Measurements from ENCODE around the gene C4BPA. TPM values are rescaled to one million over a fixed set of nuclear protein-coding genes. Genes with fewer than 3 reads are reported as not detected.

The C4BPA gene
- total RNA-seq, 6 donors from 2014 or later = 39.0 to 618 (median 118) TPM

GRCh38 chr1:207115269-207115668 is 11.2 kb downstream of the C4BPA start:
- Histone ChIP-seq H3K4me1 (no peaks in the 10 kb centered on the region), H3K4me3 (no peak overlapping the region), H3K9me3 (no peaks in the 10 kb centered on the region), H3K27me3 (no peaks in the 10 kb centered on the region), H3K27ac (no peak overlapping the region), H3K36me3 (no peaks in the 10 kb centered on the region)
- TF ChIP-seq CTCF (IDR thresholded peaks at IDR 0.05) (no peak), POLR2AphosphoS5 (IDR thresholded peaks at IDR 0.05) (no peak), EP300 (IDR thresholded peaks at IDR 0.05) (no peak), POLR2A (IDR thresholded peaks at IDR 0.05) (no peak)
- no peak for DNase-seq
- ATAC-seq (ENCODE audit: low FRiP score in 2 of 2) = peak in 1 of 2 donors; percentile 61
- 68 to 73% methylated on average over 5 of the region's 5 CpGs for WGBS, 2 donors

- Histone ChIP-seq H3K27ac (no peak overlapping the region), H3K4me1 (no peaks in the 10 kb centered on the region), H3K9me3 (peaks cover under 1 to 14% (median 11%) of the 10 kb centered on the region in 4 donors), H3K36me3 (peaks cover 0 to 4% (median 0%) of the 10 kb centered on the region in 4 donors), H3K4me3 (no peak overlapping the region), H3K27me3 (no peaks in the 10 kb centered on the region)
- ATAC-seq (ENCODE audit: low FRiP score in 2 of 2) (no peak), DNase-seq (no peak)
- TF ChIP-seq CTCF (IDR thresholded peaks at IDR 0.05) = no peak
- no peak for TF ChIP-seq POLR2AphosphoS5 (IDR thresholded peaks at IDR 0.05)
- TF ChIP-seq EP300 (IDR thresholded peaks at IDR 0.05) = no peak
- TF ChIP-seq POLR2A (IDR thresholded peaks at IDR 0.05) = no peak
- WGBS, 2 donors = 84 to 85% methylated on average over 3 of the region's 3 CpGs
These were observed 20.4 kb downstream of the C4BPA start for GRCh38 chr1:207124389-207124788.

GRCh38 chr1:207128336-207128921 is 24.4 kb downstream of the C4BPA start:
- Histone ChIP-seq H3K9me3 (peaks cover 6 to 16% (median 12%) of the 10 kb centered on the region in 4 donors), H3K27me3 (no peaks in the 10 kb centered on the region), H3K27ac (no peak overlapping the region), H3K36me3 (peaks cover 0 to 5% (median 0%) of the 10 kb centered on the region in 4 donors), H3K4me3 (no peak overlapping the region), H3K4me1 (no peaks in the 10 kb centered on the region)
- ATAC-seq (ENCODE audit: low FRiP score in 2 of 2) (no peak), DNase-seq (no peak)
- TF ChIP-seq POLR2A (IDR thresholded peaks at IDR 0.05) (no peak), CTCF (IDR thresholded peaks at IDR 0.05) (no peak), EP300 (IDR thresholded peaks at IDR 0.05) (no peak), POLR2AphosphoS5 (IDR thresholded peaks at IDR 0.05) (no peak)

GRCh38 chr1:207129053-207129452 is 25.0 kb downstream of the C4BPA start:
- no peak overlapping the region for H3K27ac ChIP-seq
- ATAC-seq (ENCODE audit: low FRiP score in 2 of 2) (no peak), DNase-seq (no peak)
- no peak for TF ChIP-seq EP300 (IDR thresholded peaks at IDR 0.05)
- no peak overlapping the region for H3K4me3 ChIP-seq
- peaks cover 0 to 7% (median 0%) of the 10 kb centered on the region in 4 donors for H3K36me3 ChIP-seq
- no peaks in the 10 kb centered on the region for H3K27me3 ChIP-seq
- no peaks in the 10 kb centered on the region for H3K4me1 ChIP-seq
- peaks cover 6 to 16% (median 12%) of the 10 kb centered on the region in 4 donors for H3K9me3 ChIP-seq

GRCh38 chr1:207130252-207131036 is 26.4 kb downstream of the C4BPA start:
- Histone ChIP-seq H3K4me3 (no peak overlapping the region), H3K27me3 (no peaks in the 10 kb centered on the region), H3K36me3 (peaks cover 0 to 7% (median 0%) of the 10 kb centered on the region in 4 donors), H3K27ac (no peak overlapping the region), H3K9me3 (peaks cover 6 to 16% (median 12%) of the 10 kb centered on the region in 4 donors), H3K4me1 (no peaks in the 10 kb centered on the region)
- 68 to 70% methylated on average over 1 of the region's 1 CpG for WGBS, 2 donors
- no peak for DNase-seq
- ATAC-seq (ENCODE audit: low FRiP score in 2 of 2) = no peak
- TF ChIP-seq POLR2A (IDR thresholded peaks at IDR 0.05) (no peak), EP300 (IDR thresholded peaks at IDR 0.05) (no peak), POLR2AphosphoS5 (IDR thresholded peaks at IDR 0.05) (no peak), CTCF (IDR thresholded peaks at IDR 0.05) (no peak)
